ENCODE results near the gene OPCML. TPM values are rescaled to one million over a fixed set of nuclear protein-coding genes. Genes with fewer than 3 reads are reported as not detected.

Gene OPCML
- total RNA-seq, 1 experiment from 2014 or later: not detected

DNA sequence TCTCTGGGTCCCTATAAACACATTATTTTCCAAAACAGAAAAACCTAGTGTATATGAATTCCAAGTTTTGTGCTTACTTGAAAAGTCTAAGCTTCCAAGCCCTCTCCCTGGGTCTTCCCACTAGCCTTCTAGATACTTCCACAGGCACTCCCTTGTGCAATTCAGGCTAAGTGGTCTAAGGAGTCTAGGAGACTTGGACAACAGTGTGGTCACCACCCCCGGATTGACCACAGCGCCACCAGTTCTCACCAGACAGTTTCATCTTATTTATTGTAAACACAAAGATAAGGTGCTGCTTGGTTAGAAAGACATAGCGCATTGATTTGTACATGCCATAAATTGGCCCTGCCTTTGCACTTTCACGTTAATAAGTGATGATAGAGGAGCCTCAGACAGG is 623.9 kb downstream of the OPCML start:
- BruUV-seq (replicated peaks): no TSS peak
- Histone ChIP-seq H2AFZ (ENCODE audit: low read length) (no peak overlapping the region), H3K79me2 (ENCODE audit: low read length) (no peaks in the 10 kb centered on the region), H3F3A (ENCODE audit: low read length, unreplicated experiment) (no peaks in the 10 kb centered on the region), H3K9me3 (ENCODE audit: low read length) (peaks cover 23% of the 10 kb centered on the region; the same call in 1 of the 2 replicates), H3K9me2 (replicated peaks; ENCODE audit: low read length) (no peaks in the 10 kb centered on the region), H3K36me3 (ENCODE audit: low read depth, low read length) (no peaks in the 10 kb centered on the region), H3K9ac (ENCODE audit: low read length) (no peak overlapping the region), H3K27me3 (ENCODE audit: low read length) (peaks cover 5% of the 10 kb centered on the region; the same call in 1 of the 2 replicates), H3K27ac (ENCODE audit: low read length) (no peak overlapping the region), H3K4me3 (ENCODE audit: low read length) (no peak overlapping the region), H3K4me1 (ENCODE audit: insufficient read depth, low read length) (no peaks in the 10 kb centered on the region), H4K20me1 (ENCODE audit: low read length) (no peaks in the 10 kb centered on the region), H3K4me2 (ENCODE audit: low read length) (no peak overlapping the region)
- DNase-seq (no peak), ATAC-seq (no peak)
- ChIA-PET CTCF (no interaction called here), POLR2A (ENCODE audit: unreplicated experiment) (no interaction called here)
- intact Hi-C loops (cut with micrococcal nuclease): no loop called here
- TF ChIP-seq EZH2phosphoT487 (IDR thresholded peaks at IDR 0.05; ENCODE audit: borderline replicate concordance, low read length) (no peak), EZH2 (IDR thresholded peaks at IDR 0.05; ENCODE audit: low read length, unreplicated experiment) (no peak)
- TF ChIP-seq, protein P1, sequence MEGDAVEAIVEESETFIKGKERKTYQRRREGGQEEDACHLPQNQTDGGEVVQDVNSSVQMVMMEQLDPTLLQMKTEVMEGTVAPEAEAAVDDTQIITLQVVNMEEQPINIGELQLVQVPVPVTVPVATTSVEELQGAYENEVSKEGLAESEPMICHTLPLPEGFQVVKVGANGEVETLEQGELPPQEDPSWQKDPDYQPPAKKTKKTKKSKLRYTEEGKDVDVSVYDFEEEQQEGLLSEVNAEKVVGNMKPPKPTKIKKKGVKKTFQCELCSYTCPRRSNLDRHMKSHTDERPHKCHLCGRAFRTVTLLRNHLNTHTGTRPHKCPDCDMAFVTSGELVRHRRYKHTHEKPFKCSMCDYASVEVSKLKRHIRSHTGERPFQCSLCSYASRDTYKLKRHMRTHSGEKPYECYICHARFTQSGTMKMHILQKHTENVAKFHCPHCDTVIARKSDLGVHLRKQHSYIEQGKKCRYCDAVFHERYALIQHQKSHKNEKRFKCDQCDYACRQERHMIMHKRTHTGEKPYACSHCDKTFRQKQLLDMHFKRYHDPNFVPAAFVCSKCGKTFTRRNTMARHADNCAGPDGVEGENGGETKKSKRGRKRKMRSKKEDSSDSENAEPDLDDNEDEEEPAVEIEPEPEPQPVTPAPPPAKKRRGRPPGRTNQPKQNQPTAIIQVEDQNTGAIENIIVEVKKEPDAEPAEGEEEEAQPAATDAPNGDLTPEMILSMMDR (conservative IDR thresholded peaks at IDR 0.05; ENCODE audit: low read depth, low read length): no peak

DNA sequence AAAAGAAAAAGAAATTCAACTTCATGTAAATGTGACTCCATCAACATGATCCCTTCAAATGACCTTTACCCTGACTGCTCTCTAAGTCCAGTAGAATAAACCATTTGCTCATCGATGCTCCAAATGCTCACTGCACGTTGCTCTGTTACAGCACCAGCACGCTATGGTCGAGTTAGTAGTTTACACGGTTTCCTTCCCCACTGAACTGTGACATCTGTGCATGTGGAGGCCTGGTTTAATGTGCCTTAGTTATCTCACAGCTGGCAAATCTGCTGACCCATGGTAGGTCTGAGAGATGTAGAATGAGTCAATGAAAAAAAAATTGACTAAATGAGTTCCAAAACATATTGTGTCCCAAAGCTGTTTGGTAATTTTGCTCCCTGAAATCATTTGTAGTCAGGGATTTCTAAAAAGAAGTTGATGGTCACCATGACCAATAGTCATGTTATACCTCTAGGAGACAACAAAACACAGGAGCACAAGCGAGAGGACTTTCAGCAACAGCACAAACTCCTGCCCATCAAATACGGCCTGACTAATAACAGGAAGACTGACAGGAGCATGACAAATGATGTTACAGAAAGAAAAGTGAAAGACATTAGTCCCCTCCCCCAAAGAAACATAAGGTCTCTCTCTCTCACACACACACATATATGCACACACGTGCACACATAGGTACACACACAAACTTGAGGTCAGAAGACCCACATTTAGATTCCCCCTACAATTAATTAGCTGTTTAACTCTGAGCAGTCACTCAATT is 624.5 kb downstream of the OPCML start:
- Histone ChIP-seq H3K79me2 (ENCODE audit: low read length) (no peaks in the 10 kb centered on the region), H3K36me3 (ENCODE audit: low read depth, low read length) (no peaks in the 10 kb centered on the region), H3K4me1 (ENCODE audit: insufficient read depth, low read length) (no peaks in the 10 kb centered on the region), H3F3A (ENCODE audit: low read length, unreplicated experiment) (no peaks in the 10 kb centered on the region), H3K4me2 (ENCODE audit: low read length) (no peak overlapping the region), H3K4me3 (ENCODE audit: low read length) (no peak overlapping the region), H2AFZ (ENCODE audit: low read length) (no peak overlapping the region), H4K20me1 (ENCODE audit: low read length) (no peaks in the 10 kb centered on the region), H3K9me3 (ENCODE audit: low read length) (peaks cover 26% of the 10 kb centered on the region), H3K27ac (ENCODE audit: low read length) (no peak overlapping the region), H3K9me2 (replicated peaks; ENCODE audit: low read length) (no peaks in the 10 kb centered on the region), H3K27me3 (ENCODE audit: low read length) (peaks cover 5% of the 10 kb centered on the region; the same call in 1 of the 2 replicates), H3K9ac (ENCODE audit: low read length) (no peak overlapping the region)
- CTCF ChIA-PET: no interaction called here
- DNase-seq: no peak
- no peak for ATAC-seq
- POLR2A ChIA-PET (ENCODE audit: unreplicated experiment): no interaction called here
- no TSS peak for BruUV-seq (replicated peaks)
- intact Hi-C loops (cut with micrococcal nuclease): no loop called here
- TF ChIP-seq EZH2 (IDR thresholded peaks at IDR 0.05; ENCODE audit: low read length, unreplicated experiment) (no peak), EZH2phosphoT487 (IDR thresholded peaks at IDR 0.05; ENCODE audit: borderline replicate concordance, low read length) (no peak)
- TF ChIP-seq, protein P1 (conservative IDR thresholded peaks at IDR 0.05; ENCODE audit: low read depth, low read length): no peak

DNA sequence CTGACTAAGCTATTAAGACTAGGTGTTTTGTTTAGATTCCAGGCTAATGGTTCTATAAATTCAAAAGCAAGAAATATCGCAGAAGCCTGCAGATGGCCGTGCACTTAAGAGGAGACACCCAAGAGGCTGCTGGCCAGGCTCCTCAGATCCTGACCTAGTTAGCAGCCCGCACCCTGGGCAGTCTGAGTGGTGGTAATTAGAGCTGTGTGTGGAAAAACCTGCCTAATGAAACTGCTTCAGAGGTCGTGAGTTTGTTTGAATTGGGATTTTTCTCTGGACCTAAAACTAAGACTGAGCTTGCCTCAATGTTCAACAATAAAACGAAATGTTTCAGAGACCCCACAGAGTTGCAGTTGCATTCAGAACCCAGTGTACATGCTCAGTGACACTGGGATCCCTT is 627.7 kb downstream of the OPCML start:
- Histone ChIP-seq H2AFZ (ENCODE audit: low read length) (no peak overlapping the region), H3K27me3 (ENCODE audit: low read length) (0 out of 2 replicates have a peak, but pooled peaks cover 4% of the 10 kb centered on the region), H3F3A (ENCODE audit: low read length, unreplicated experiment) (no peaks in the 10 kb centered on the region), H3K79me2 (ENCODE audit: low read length) (no peaks in the 10 kb centered on the region), H3K4me3 (ENCODE audit: low read length) (no peak overlapping the region), H4K20me1 (ENCODE audit: low read length) (no peaks in the 10 kb centered on the region), H3K9me3 (ENCODE audit: low read length) (peaks cover 31% of the 10 kb centered on the region), H3K36me3 (ENCODE audit: low read depth, low read length) (no peaks in the 10 kb centered on the region), H3K4me2 (ENCODE audit: low read length) (no peak overlapping the region), H3K9ac (ENCODE audit: low read length) (no peak overlapping the region), H3K9me2 (replicated peaks; ENCODE audit: low read length) (no peaks in the 10 kb centered on the region), H3K27ac (ENCODE audit: low read length) (no peak overlapping the region), H3K4me1 (ENCODE audit: insufficient read depth, low read length) (no peaks in the 10 kb centered on the region)
- no peak for ATAC-seq
- intact Hi-C loops (cut with micrococcal nuclease): no loop called here
- CTCF ChIA-PET: no interaction called here
- no peak for DNase-seq
- no peak for TF ChIP-seq EZH2 (IDR thresholded peaks at IDR 0.05; ENCODE audit: low read length, unreplicated experiment)
- TF ChIP-seq EZH2phosphoT487 (IDR thresholded peaks at IDR 0.05; ENCODE audit: borderline replicate concordance, low read length): no peak
- TF ChIP-seq, protein P1 (conservative IDR thresholded peaks at IDR 0.05; ENCODE audit: low read depth, low read length): no peak
- POLR2A ChIA-PET (ENCODE audit: unreplicated experiment): no interaction called here
- BruUV-seq (replicated peaks): no TSS peak

Measured in PC-3 (cell line).